ENCODE results near the gene ANKRD42. TPM values are rescaled to one million over a fixed set of nuclear protein-coding genes. Genes with fewer than 3 reads are reported as not detected.

ANKRD42 gene
- total and polyA plus RNA-seq, 11 donors = 2.0 to 9.1 (median 6.0) TPM

GRCh38 chr11:83191986-83192385 is 1.5 kb upstream of the ANKRD42 start:
- peaks cover 0 to 54% (median 44%) of the 10 kb centered on the region in 9 donors for H3K36me3 ChIP-seq
- no peak for DNase-seq
- no peaks in the 10 kb centered on the region for H3K9me3 ChIP-seq
- 74 to 79% (median 76%) methylated on average over 11 of the region's 11 CpGs for WGBS, 4 donors
- H3K27ac ChIP-seq = peak overlapping the region in 3 of 12 donors; percentile 90 to 96 (median 93)
- no peak for ATAC-seq
- H3K4me3 ChIP-seq = peak overlapping the region in 9 of 12 donors; percentile 62 to 97 (median 87)
- peaks cover 0 to 36% (median 24%) of the 10 kb centered on the region in 12 donors for H3K4me1 ChIP-seq
- TF ChIP-seq, protein P1, sequence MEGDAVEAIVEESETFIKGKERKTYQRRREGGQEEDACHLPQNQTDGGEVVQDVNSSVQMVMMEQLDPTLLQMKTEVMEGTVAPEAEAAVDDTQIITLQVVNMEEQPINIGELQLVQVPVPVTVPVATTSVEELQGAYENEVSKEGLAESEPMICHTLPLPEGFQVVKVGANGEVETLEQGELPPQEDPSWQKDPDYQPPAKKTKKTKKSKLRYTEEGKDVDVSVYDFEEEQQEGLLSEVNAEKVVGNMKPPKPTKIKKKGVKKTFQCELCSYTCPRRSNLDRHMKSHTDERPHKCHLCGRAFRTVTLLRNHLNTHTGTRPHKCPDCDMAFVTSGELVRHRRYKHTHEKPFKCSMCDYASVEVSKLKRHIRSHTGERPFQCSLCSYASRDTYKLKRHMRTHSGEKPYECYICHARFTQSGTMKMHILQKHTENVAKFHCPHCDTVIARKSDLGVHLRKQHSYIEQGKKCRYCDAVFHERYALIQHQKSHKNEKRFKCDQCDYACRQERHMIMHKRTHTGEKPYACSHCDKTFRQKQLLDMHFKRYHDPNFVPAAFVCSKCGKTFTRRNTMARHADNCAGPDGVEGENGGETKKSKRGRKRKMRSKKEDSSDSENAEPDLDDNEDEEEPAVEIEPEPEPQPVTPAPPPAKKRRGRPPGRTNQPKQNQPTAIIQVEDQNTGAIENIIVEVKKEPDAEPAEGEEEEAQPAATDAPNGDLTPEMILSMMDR (IDR thresholded peaks at IDR 0.05) = no peak
- no peak for TF ChIP-seq POLR2A (IDR thresholded peaks at IDR 0.05)
- intact Hi-C loops (cut with DNase I) = loop anchor here in 8 of 10 donors (2.0 to 10.0 kb wide), 9 partner anchors 33 to 291 kb away; partner anchors contain the start of genes DDIAS (in 7 of the 8), PRCP (in 7 of the 8), PCF11 (in 6 of the 8) and RAB30 (in 2 of the 8)
- H3K27me3 ChIP-seq = no peaks in the 10 kb centered on the region

- Histone ChIP-seq H3K9me3 (no peaks in the 10 kb centered on the region), H3K27me3 (no peaks in the 10 kb centered on the region), H3K27ac (peak overlapping the region; percentile 58 to 96 (median 89)), H3K4me3 (peak overlapping the region; percentile 49 to 97 (median 84)), H3K36me3 (peaks cover 0 to 47% (median 37%) of the 10 kb centered on the region in 9 donors), H3K4me1 (peaks cover 0 to 40% (median 24%) of the 10 kb centered on the region in 12 donors)
- DNase-seq = no peak
- no peak for ATAC-seq
- WGBS, 4 donors = 11 to 14% (median 13%) methylated on average over 8 of the region's 8 CpGs
- intact Hi-C loops (cut with DNase I) = loop anchor here in 9 of 10 donors (1.0 to 10.0 kb wide), 10 partner anchors 34 to 292 kb away; partner anchors contain the start of genes PCF11 (in 8 of the 9), DDIAS (in 7 of the 9), PRCP (in 7 of the 9) and RAB30 (in 2 of the 9)
- no peak for TF ChIP-seq POLR2A (IDR thresholded peaks at IDR 0.05)
- TF ChIP-seq, protein P1 (IDR thresholded peaks at IDR 0.05) = no peak
Measured at GRCh38 chr11:83192606-83193245, 786 bp upstream of the ANKRD42 start.

- H3K9me3 ChIP-seq = no peaks in the 10 kb centered on the region
- H3K27me3 ChIP-seq = no peaks in the 10 kb centered on the region
- H3K36me3 ChIP-seq = peaks cover 0 to 41% (median 32%) of the 10 kb centered on the region in 9 donors
- H3K4me3 ChIP-seq = peak overlapping the region; percentile 49 to 97 (median 84)
- intact Hi-C loops (cut with DNase I) = loop anchor here in 8 of 10 donors (5.0 to 10.0 kb wide), 7 partner anchors 37 to 292 kb away; partner anchors contain the start of genes DDIAS (in 6 of the 8), PCF11 (in 6 of the 8), PRCP (in 6 of the 8) and RAB30 (in 2 of the 8)
- DNase-seq (peak; percentile 37 to 83 (median 68)), ATAC-seq (peak; percentile 42 to 76 (median 68))
- TF ChIP-seq POLR2A (IDR thresholded peaks at IDR 0.05) = no peak
- TF ChIP-seq, protein P1 (IDR thresholded peaks at IDR 0.05) = no peak
- peak overlapping the region in 11 of 12 donors; percentile 74 to 96 (median 89) for H3K27ac ChIP-seq
- 4 to 6% (median 4%) methylated on average over 30 to 35 of the region's 35 CpGs for WGBS, 4 donors
- peaks cover 0 to 40% (median 24%) of the 10 kb centered on the region in 12 donors for H3K4me1 ChIP-seq
Measured at GRCh38 chr11:83194281-83195142, 1.0 kb downstream of the ANKRD42 start.

All from heart left ventricle (tissue), 16 donors.